Mesangial cell (primary cell): ENCODE data around the gene TRA2B. TPM values are rescaled to one million over a fixed set of nuclear protein-coding genes. Genes with fewer than 3 reads are reported as not detected.

Experiments
- total RNA-seq: library from RNA; depleted of rRNA; stranded (reverse); fragments of >200 nt; gene quantifications from 2 replicates; pipeline ENCODE4 v1.2.3, GENCODE V29; 2015

The TRA2B gene
- 110 and 250 TPM in 2 replicates for total RNA-seq

DNA sequence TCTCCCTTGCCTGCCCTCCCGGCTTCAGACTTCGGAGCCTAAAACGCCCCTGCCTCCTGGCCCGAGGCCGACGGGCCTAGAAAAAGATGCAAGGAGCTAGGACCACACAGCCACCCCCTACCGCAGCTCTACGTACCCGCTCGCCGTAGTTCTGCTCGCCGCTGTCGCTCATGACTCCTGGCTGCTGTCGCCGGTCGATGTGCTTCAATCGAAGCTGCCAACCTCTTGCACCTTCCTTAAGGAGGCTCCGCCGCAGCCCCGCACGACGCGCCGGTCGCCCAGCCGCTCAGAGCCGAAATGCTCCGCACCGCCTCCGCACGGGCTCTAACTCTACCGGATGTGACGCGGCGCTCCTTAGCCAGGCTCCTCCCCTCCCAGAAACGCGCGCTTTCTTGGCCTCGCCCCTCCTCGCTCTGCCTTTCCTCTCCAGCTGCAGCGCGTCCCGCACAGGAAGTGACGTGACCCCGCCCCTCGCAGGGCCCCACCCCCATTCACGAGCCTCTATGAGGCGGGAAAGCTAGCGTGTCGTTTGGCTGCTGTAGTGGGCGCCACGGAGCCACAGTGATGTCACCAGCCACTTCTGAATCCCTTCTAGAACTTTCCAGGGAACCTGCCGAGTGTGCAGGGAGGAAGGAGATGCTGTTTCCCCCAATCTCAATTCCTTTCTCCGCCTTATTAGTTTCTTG, at the start of gene TRA2B:
Gene TRA2B (minus strand): TSS at position 326 of the 686 bp plus-strand sequence. CDS start 154 bp downstream, at position 172.

Other genes starting within 250 kb of the TRA2B start
- 50.5 and 57.7 TPM in 2 replicates for gene IGF2BP2, start 113.0 kb downstream of the TRA2B start, total RNA-seq
- 21.9 and 31.4 TPM in 2 replicates for gene ETV5, start 171.1 kb upstream of the TRA2B start, total RNA-seq